Measurements from ENCODE around the gene MRPS7. TPM values are rescaled to one million over a fixed set of nuclear protein-coding genes. Genes with fewer than 3 reads are reported as not detected.
A peak's percentile ranks its signal among the peaks of the same experiment; 100 is the strongest.
"Not testable (repeated sequence)": the region's sequence is repeated elsewhere in the genome, so short reads cannot be mapped to it uniquely, and the experiment has no call there.

Gene MRPS7
- total and polyA plus RNA-seq, 2 donors (not counting 1 experiment from before 2014, with no cell fraction given) = 44.2 to 51.5 TPM

GRCh38 chr17:75272848-75273184, 11.1 kb downstream of the MRPS7 start:
- Histone ChIP-seq H3K4me1 (ENCODE audit: control insufficient read depth, extremely low read depth, insufficient read depth, low read length) (peaks cover 15% of the 10 kb centered on the region), H3K4me3 (replicated peaks in 1 of 4; ENCODE audit: control extremely low read depth in 1 of 4, insufficient read depth in 1 of 4, low read depth in 3 of 4, low read length in 4 of 4) (no peak overlapping the region), H3K79me2 (ENCODE audit: control insufficient read depth, insufficient read depth, low read length) (no peaks in the 10 kb centered on the region), H4K20me1 (ENCODE audit: control insufficient read depth, extremely low read depth, insufficient read depth, low read length) (no peaks in the 10 kb centered on the region), H2AFZ (ENCODE audit: low read length) (no peak overlapping the region), H3K36me3 (ENCODE audit: control insufficient read depth, insufficient read depth, low read length) (peaks cover 3% of the 10 kb centered on the region), H3K4me2 (ENCODE audit: extremely low read depth, insufficient read depth, low read length) (no peak overlapping the region), H3K9ac (ENCODE audit: insufficient read depth, low read length) (no peak overlapping the region), H3K9me3 (ENCODE audit: control insufficient read depth, insufficient read depth, low read depth, low read length) (no peaks in the 10 kb centered on the region), H3K27me3 (ENCODE audit: control insufficient read depth, insufficient read depth, low read length) (no peaks in the 10 kb centered on the region), H3K27ac (ENCODE audit: insufficient read depth, low read length) (no peak overlapping the region)
- TF ChIP-seq CTCF (conservative IDR thresholded peaks at IDR 0.05 in 1 of 2, IDR thresholded peaks at IDR 0.05 in 1 of 2; ENCODE audit: low read depth in 1 of 2, low read length in 2 of 2) (no peak), EZH2 (IDR thresholded peaks at IDR 0.05; ENCODE audit: low read length, missing control alignments) (no peak)
- DNase-seq (ENCODE audit: low read depth in 2 of 2) = no peak

- H3K4me2 ChIP-seq (ENCODE audit: extremely low read depth, insufficient read depth, low read length) = no peak overlapping the region
- no peaks in the 10 kb centered on the region for H3K27me3 ChIP-seq (ENCODE audit: control insufficient read depth, insufficient read depth, low read length)
- H3K4me3 ChIP-seq (replicated peaks in 1 of 4; ENCODE audit: control extremely low read depth in 1 of 4, insufficient read depth in 1 of 4, low read depth in 3 of 4, low read length in 4 of 4) = no peak overlapping the region
- peak; percentile 67 to 88 for DNase-seq (ENCODE audit: low read depth in 2 of 2)
- no peak overlapping the region for H3K27ac ChIP-seq (ENCODE audit: insufficient read depth, low read length)
- H3K4me1 ChIP-seq (ENCODE audit: control insufficient read depth, extremely low read depth, insufficient read depth, low read length) = peaks cover 15% of the 10 kb centered on the region
- H2AFZ ChIP-seq (ENCODE audit: low read length) = no peak overlapping the region
- peaks cover 3% of the 10 kb centered on the region for H3K36me3 ChIP-seq (ENCODE audit: control insufficient read depth, insufficient read depth, low read length)
- H3K9ac ChIP-seq (ENCODE audit: insufficient read depth, low read length) = no peak overlapping the region
- no peaks in the 10 kb centered on the region for H3K9me3 ChIP-seq (ENCODE audit: control insufficient read depth, insufficient read depth, low read depth, low read length)
- no peaks in the 10 kb centered on the region for H4K20me1 ChIP-seq (ENCODE audit: control insufficient read depth, extremely low read depth, insufficient read depth, low read length)
- no peaks in the 10 kb centered on the region for H3K79me2 ChIP-seq (ENCODE audit: control insufficient read depth, insufficient read depth, low read length)
- TF ChIP-seq EZH2 (IDR thresholded peaks at IDR 0.05; ENCODE audit: low read length, missing control alignments) = no peak
- no peak for TF ChIP-seq CTCF (conservative IDR thresholded peaks at IDR 0.05 in 1 of 2, IDR thresholded peaks at IDR 0.05 in 1 of 2; ENCODE audit: low read depth in 1 of 2, low read length in 2 of 2)
Measured at GRCh38 chr17:75273977-75274708, 12.5 kb downstream of the MRPS7 start.

- no peak overlapping the region for H3K9ac ChIP-seq (ENCODE audit: insufficient read depth, low read length)
- no peaks in the 10 kb centered on the region for H3K9me3 ChIP-seq (ENCODE audit: control insufficient read depth, insufficient read depth, low read depth, low read length)
- no peaks in the 10 kb centered on the region for H3K79me2 ChIP-seq (ENCODE audit: control insufficient read depth, insufficient read depth, low read length)
- H3K27ac ChIP-seq (ENCODE audit: insufficient read depth, low read length) = peak overlapping the region; percentile 34
- DNase-seq (ENCODE audit: low read depth in 2 of 2) = peak; percentile 48 to 79
- no peaks in the 10 kb centered on the region for H3K27me3 ChIP-seq (ENCODE audit: control insufficient read depth, insufficient read depth, low read length)
- peaks cover 7% of the 10 kb centered on the region for H3K4me1 ChIP-seq (ENCODE audit: control insufficient read depth, extremely low read depth, insufficient read depth, low read length)
- peaks cover 4% of the 10 kb centered on the region for H3K36me3 ChIP-seq (ENCODE audit: control insufficient read depth, insufficient read depth, low read length)
- TF ChIP-seq CTCF (conservative IDR thresholded peaks at IDR 0.05 in 1 of 2, IDR thresholded peaks at IDR 0.05 in 1 of 2; ENCODE audit: low read depth in 1 of 2, low read length in 2 of 2) (no peak), EZH2 (IDR thresholded peaks at IDR 0.05; ENCODE audit: low read length, missing control alignments) (no peak)
- no peaks in the 10 kb centered on the region for H4K20me1 ChIP-seq (ENCODE audit: control insufficient read depth, extremely low read depth, insufficient read depth, low read length)
- no peak overlapping the region for H2AFZ ChIP-seq (ENCODE audit: low read length)
- H3K4me2 ChIP-seq (ENCODE audit: extremely low read depth, insufficient read depth, low read length) = no peak overlapping the region
- H3K4me3 ChIP-seq (replicated peaks in 1 of 4; ENCODE audit: control extremely low read depth in 1 of 4, insufficient read depth in 1 of 4, low read depth in 3 of 4, low read length in 4 of 4) = no peak overlapping the region
Measured at GRCh38 chr17:75277664-75278071, 16.0 kb downstream of the MRPS7 start.

GRCh38 chr17:75280189-75280588, 18.5 kb downstream of the MRPS7 start:
- H3K27me3 ChIP-seq (ENCODE audit: control insufficient read depth, insufficient read depth, low read length); H2AFZ ChIP-seq (ENCODE audit: low read length); H3K4me1 ChIP-seq (ENCODE audit: control insufficient read depth, extremely low read depth, insufficient read depth, low read length); DNase-seq (ENCODE audit: low read depth in 2 of 2); H3K27ac ChIP-seq (ENCODE audit: insufficient read depth, low read length); H3K9me3 ChIP-seq (ENCODE audit: control insufficient read depth, insufficient read depth, low read depth, low read length); H3K79me2 ChIP-seq (ENCODE audit: control insufficient read depth, insufficient read depth, low read length); H3K9ac ChIP-seq (ENCODE audit: insufficient read depth, low read length); H3K4me3 ChIP-seq (replicated peaks in 1 of 4; ENCODE audit: control extremely low read depth in 1 of 4, insufficient read depth in 1 of 4, low read depth in 3 of 4, low read length in 4 of 4); H4K20me1 ChIP-seq (ENCODE audit: control insufficient read depth, extremely low read depth, insufficient read depth, low read length); H3K4me2 ChIP-seq (ENCODE audit: extremely low read depth, insufficient read depth, low read length); H3K36me3 ChIP-seq (ENCODE audit: control insufficient read depth, insufficient read depth, low read length): not testable (repeated sequence)

Data from fibroblast of lung (primary cell).